IPS-NIHi11 (cell line): ENCODE data around the gene GRID1.

ENCODE experiments used
- DNase-seq: peaks from one replicate; pipeline ENCODE4 v3.0.0; 2012; ENCODE audit warnings: mixed read lengths, low spot score

Gene GRID1

DNA sequence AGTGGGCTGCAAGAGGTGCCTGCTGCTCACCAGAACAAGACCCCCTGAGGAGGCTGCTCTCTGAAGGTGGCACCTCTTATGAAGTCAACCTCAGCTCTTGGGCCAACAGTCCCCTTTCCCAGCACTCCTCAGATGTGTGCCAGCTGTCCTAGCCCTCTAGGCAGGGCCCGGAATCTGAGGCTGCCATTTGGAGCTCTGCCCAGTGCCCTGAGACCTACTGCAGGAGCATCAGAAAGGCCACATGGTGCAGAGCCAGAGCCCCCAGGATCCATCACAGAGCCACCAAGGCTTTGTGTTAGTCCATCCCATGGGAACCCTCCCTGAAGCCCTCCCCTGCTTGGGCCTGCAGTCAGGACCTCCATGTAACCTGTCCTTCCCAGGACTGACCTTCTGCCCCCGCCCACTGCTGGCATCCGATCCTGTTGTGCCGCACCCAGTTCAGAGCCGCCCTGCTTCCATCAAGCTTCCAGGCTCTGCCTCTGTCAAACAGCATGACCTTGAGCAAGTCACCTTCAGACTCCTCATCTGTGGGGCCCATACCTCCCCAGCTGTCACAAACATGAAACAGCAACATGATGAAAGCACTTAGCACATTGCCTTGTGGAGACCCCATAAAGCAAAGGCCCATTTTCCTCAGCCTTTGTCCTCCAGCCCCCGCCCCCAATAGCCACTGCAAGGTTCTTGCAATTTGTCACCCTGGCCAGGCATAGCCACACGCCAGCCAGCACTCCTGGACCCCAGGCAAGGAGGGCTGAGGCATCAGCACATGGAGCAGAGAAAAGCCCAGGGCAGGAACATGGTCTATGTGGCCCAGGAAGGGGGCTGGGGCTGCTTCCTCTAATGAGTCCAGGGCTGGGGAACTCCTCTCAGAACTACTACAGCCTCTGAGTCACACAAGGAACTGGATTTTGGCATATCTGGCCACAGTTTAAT lies 51.7 kb downstream of the GRID1 start:
- DNase-seq: no peak

GRCh38 chr10:86313621-86314041 lies 53.0 kb downstream of the GRID1 start:
- DNase-seq: no peak

GRCh38 chr10:86312701-86313270 lies 53.8 kb downstream of the GRID1 start:
- peak; percentile 72 for DNase-seq

GRCh38 chr10:86311906-86312305 lies 54.7 kb downstream of the GRID1 start:
- no peak for DNase-seq

- no peak for DNase-seq
Measured at GRCh38 chr10:86311190-86311589, 55.4 kb downstream of the GRID1 start.

DNA sequence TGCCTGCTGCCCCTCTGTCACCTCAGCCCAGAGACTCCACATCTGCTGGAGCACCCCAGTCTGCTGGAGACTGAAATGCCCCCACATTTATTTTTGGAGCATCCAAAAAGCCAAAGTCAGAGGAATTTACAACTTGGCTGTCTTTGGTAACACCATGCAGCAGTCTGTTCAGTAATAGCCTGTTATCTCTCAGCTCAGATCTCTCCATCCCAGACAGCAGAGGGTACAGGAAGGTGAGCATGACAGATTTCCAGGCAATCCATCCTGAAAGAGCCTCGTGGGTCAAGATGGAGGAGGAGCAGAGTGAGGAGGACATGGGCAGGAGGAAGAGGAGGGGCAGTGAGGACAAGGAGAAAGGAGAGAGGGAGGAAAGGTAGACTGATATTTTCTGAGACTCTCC lies 55.9 kb downstream of the GRID1 start:
- no peak for DNase-seq

DNA sequence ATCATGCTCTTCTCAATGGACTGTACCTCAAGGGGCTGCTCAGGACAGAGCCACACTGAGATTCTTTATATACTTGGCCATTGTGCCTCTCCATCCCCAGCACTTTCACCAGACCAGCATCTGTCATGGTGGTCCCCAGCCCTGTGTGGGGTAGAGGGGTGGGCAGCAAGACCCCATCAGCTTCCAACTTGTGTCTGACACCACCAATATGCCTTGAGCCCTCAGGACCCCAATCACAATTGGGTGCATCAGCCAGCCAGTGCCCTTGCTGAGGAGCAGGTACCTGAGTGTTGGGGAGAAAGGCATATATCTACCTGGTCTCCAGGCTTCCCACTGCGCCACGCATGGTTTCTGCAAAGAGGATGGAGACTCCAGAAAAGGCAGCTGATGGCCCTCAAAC lies 56.3 kb downstream of the GRID1 start:
- DNase-seq: no peak

DNA sequence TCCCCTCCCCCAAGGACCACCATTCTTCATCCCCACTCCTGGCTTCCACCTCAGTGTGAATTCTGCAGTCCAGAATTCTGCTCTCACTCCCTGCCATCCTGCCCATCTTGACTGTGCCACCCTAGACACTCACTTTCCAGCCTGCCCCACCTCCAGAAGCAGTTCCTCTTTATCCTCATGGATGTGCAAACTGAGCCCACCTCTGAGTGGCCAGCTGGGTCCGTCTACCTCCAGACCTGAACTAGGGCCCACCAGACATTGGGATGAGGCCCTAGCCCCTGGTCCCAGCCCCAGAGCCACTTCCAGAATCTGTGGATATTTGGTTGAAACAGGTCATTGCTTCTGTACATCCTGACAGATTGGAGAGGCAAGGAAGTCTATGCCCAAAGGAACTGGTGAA lies 58.5 kb downstream of the GRID1 start:
- DNase-seq: no peak

DNA sequence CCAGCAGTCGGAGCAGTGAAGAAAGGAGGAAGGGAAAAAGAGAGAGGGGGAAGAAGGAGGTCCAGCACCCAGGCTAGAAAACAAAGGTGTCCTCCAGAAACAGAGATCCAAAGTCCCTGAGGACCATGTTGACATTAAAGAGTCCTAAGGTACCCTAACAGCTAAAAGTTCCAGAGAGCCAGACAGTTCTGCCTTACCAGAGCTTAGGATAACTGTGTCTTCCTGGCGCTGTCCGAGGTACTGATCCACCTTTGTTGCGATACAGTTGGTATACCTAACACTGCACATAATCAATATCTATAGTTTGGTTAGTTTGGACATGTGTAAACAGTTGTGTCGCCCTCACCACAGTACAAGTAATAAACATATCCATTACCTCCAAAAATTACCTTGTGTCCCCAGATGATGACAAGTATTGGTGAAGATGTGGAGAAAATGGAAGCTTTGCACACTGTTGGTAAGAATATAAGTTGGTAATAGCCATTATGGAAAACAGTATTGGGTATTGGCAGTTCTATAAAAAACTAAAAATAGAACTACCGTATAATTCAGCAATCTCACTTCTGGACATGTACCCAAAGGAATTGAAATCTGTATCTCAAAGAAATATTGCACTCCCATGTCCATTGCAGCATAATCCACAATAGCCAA lies 59.8 kb downstream of the GRID1 start:
- peak; percentile 70 for DNase-seq

DNA sequence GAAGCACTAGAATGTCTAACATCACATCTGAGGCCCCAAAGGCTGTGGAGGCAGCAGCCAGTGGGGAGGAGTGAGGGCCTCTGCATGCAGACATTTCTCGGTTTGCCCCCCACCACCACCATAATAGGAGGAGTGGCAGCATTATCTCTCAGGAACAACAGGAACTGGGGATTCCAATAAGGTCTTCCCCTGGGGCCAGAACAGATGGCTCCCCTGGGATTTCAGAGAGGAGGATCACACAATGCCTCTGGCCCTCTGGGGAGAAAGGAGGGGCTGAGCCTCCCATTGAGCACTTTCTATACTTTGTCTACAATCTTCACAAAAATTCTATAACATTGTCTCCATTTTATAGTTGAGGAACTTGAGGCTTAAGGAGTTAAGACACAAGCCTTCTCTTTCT lies 61.1 kb downstream of the GRID1 start:
- DNase-seq: no peak

GRCh38 chr10:86304436-86304835 lies 62.2 kb downstream of the GRID1 start:
- no peak for DNase-seq

DNA sequence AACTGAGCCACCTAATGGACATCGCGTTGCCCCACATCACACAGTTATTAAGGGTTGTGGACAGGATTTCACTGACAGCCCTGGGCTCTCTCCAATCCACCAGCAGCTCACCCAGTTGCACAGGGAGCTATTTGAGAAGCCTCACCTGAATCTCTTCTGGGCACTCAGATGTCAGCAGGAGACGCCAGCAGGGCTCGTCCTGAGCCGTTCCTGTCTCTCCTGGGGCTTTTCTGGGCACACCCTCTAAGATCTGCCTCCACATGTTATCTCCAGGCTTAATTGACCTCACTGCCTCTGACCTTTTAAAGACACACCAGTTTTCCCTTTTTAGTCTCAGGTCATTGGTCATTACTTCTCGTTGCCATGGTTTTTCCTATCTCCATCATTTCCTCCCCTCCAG lies 63.0 kb downstream of the GRID1 start:
- no peak for DNase-seq

GRCh38 chr10:86301971-86302370 lies 64.6 kb downstream of the GRID1 start:
- DNase-seq: no peak

DNA sequence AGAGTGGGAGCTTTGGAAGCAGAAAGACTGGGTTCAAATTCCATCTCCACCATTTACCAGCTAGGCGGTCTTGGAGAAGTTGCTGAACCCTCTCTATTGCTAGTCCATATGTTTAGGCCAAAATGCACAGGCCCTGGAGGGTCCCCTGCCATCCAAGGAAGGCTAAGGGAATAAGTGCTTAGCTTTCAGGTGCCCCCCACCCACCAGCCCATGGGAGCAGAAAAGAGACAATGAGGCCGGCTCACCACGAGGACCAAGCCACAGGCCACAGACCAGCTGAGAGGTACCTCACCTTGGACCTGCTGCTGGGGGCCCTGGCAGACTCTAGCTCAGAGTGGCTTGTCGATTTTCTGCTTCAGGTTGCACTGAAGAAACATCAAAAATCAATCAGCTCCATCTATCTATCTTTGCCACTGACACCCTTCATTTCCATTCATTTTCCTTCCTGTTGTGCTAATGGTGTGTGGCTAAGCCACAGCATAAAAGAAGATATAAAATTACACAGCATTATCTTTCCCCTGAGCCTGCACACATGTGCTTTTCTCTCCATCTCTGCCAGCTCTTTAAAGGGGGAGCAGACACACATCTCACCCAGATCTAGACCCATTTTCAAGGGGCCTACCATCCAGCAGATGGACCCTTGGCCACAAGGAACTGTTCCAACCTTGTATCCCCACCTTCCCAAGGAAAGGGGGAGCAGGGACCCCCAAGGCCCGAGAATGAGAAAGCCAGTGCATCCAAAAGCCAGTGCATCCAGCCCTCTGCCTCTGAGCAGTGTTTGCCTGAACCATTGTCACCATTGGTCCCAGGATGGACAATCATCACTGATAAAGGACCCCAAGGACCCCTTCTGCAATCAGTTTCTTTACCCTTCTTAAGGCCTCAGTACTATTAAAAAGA lies 65.4 kb downstream of the GRID1 start:
- no peak for DNase-seq

DNA sequence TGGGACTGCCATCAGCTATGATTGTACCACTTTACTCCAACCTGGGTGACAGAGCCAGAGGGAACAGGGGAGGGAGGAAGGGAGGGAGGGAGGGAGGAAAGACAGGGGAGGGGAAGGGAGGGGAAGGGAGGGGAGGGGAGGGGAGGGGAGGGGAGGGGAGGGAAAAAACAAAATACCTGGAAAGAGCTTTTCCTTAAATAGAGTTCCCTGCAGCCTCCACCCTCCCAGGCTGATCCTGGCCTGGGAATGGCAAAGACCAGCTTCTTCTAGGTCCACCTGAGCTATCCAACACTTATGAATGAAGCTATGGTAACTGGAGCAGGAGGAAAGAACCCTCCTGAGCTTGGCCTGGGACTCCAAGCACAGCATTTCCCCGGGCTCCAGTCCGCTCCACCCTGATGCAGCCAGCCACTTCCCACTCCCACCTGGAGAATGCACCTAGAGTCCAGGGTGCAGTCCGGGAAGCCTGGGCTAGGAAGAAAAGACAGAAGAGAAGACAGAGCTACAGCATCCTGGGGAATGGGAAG lies 66.1 kb downstream of the GRID1 start:
- DNase-seq: no peak

GRCh38 chr10:86299562-86299961 lies 67.0 kb downstream of the GRID1 start:
- no peak for DNase-seq

DNA sequence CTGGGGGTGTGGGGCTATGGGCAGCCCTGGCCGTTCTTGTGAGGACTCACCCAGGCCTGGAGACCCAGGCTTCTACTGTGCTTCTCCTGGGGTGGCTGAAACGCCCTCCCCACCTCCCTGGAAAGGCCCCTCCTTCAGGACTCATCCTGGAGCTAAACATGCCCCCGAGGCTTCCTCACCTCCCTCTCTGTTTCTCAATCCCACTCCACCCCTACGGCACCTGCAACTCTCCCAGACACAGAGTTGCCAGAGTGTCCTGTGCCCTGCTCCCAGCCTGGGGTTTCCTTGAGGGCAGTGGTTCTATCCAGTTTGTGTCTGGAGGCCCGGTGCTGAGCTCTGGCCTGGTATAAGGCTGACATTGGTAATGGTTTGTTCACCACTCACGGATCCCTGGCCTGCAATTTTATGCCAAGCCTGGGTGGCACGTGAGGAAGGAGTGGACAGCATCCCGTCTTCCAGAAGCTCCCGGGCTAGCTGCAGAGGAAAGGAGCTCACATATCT lies 68.0 kb downstream of the GRID1 start:
- DNase-seq: no peak

DNA sequence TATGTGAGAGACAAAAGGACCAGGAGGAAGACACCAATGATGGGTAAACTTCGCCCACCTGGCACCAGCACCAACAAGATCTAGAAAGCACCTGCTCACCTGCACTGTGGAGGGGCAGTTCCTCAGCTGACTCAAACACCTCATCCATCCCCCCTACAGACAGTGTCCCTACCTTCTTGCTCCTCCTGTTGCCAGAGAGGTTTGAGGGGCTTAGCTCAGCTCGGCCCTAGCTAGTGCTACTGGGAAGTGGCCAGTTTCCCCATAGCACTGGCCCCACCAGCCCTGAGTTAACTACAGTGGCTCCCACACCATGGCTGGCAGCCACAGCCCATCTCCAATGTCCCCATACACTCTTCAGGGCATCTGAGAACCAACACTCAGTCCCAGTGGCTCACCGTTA lies 70.8 kb downstream of the GRID1 start:
- DNase-seq: no peak

DNA sequence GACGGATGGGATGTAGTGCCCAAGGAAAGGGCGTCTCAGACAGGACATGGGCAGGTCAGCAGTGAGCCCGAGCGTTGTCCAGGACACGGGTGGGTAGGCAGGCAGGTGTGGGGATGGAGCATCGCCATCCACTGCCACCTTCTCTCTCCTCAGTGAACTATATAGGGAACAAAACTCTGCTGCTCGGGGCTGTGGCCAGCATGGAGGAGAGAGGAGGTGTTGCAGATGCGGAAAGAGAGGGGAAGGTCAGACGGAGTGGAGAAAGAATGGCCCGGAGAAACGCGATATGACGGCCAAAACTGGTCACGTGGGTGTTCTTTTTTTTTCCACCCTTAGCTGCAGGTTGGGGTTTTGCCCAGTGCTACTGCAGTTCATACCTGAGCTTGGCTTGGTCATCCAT lies 71.2 kb downstream of the GRID1 start:
- DNase-seq: no peak

- DNase-seq: no peak
Measured at GRCh38 chr10:86294346-86295265, 72.0 kb downstream of the GRID1 start.

DNA sequence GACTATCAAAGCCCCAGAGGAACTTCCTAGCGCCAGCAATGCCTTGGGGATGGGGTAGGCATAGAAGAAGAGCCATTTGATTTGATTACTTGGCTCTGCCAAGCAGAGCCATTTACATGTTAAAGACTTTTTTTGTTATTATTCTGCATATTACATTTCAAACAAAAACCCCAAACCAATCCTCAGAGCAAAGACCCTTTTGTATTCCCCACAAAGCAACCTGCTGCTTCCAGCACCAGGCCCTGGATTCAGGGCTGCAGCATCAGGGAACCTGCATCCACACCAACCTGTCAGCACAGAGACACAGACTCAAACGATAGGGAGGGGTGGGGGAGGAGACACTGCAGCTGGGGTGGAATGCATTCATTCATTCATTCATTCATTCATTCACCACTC lies 73.2 kb downstream of the GRID1 start:
- DNase-seq: peak; percentile 74
